Body of pancreas (tissue), 4 donors: ENCODE data around the gene SCYGR2. TPM values are rescaled to one million over a fixed set of nuclear protein-coding genes. Genes with fewer than 3 reads are reported as not detected.

Experiments used
- ATAC-seq: fragments of 150-250 bp; one replicate; pipeline ENCODE4 v1.9.1; 2016
- DNase-seq, 4 donors: peaks; one replicate each; pipeline ENCODE4 v3.0.0-alpha.2; 2019
- H3K27ac ChIP-seq, 4 donors: fragments of 200-600 bp; sonication (generic); 1 replicate in 3 of 4; 2 replicates in 1 of 4; pipeline versions ENCODE4 v1.5.1 to v1.6.1; 2016 to 2019; ENCODE audit warnings: mild to moderate bottlenecking in 1 of 4, mixed read lengths in 1 of 4, moderate library complexity in 1 of 4
- H3K27me3 ChIP-seq, 2 donors: fragments of 200-600 bp; sonication (generic); one replicate each; pipeline ENCODE4 v1.6.0; 2016; ENCODE audit warnings: mild to moderate bottlenecking in 1 of 2
- H3K36me3 ChIP-seq, 2 donors: fragments of 200-600 bp; sonication (generic); replicated peaks in 1 of 2; 2 replicates each; pipeline ENCODE4 v1.5.1; 2016; ENCODE audit warnings: low read depth in 2 of 2; ENCODE audit not compliant: insufficient read depth in 1 of 2
- H3K4me1 ChIP-seq: fragments of 200-600 bp; sonication (generic); one replicate; pipeline ENCODE4 v1.6.0; 2016
- H3K4me3 ChIP-seq, 2 donors: fragments of 200-600 bp; sonication (generic); 1 replicate in 1 of 2; 2 replicates in 1 of 2; pipeline ENCODE4 v1.5.1; 2016 to 2019
- H3K9me3 ChIP-seq, 3 donors: fragments of 200-600 bp; sonication (generic); 1 replicate in 2 of 3; 2 replicates in 1 of 3; pipeline ENCODE4 v1.5.1; 2016
- CTCF ChIP-seq, 7 experiments: fragments of 450-650 bp in 4 of 7; fragments of 200-600 bp in 3 of 7; sonication (generic) in 3 of 7; IDR thresholded peaks; one replicate each; pipeline ENCODE4 v1.5.1; 2016 to 2019; ENCODE audit warnings: antibody characterized with exemption in 7 of 7
- POLR2A ChIP-seq, 3 donors: fragments of 450-650 bp; IDR thresholded peaks; one replicate each; pipeline ENCODE4 v1.6.1; 2016; ENCODE audit warnings: antibody characterized with exemption in 3 of 3, mild to moderate bottlenecking in 2 of 3
- WGBS, 2 donors: methylation state at CpG; one replicate each; pipeline ENCODE4 v1.1.5; 2017; 5-methylcytosine and 5-hydroxymethylcytosine counted together
- intact Hi-C: fragments of 100-400 bp; cut with DNase I; formaldehyde crosslinking; loops from one replicate; pipeline ENCODE4 v1.15.1; 2023
- total RNA-seq, 2 donors: library from RNA; depleted of rRNA; stranded (reverse); fragments of >200 nt; gene quantifications; one replicate each; pipeline ENCODE4 v1.1.0, GENCODE V29; 2016

The SCYGR2 gene
- total RNA-seq, 2 donors from 2014 or later: not detected

GRCh38 chr2:227626580-227627151, 28.0 kb downstream of the SCYGR2 start:
- DNase-seq (no peak), ATAC-seq (no peak)
- Histone ChIP-seq H3K27me3 (no peaks in the 10 kb centered on the region), H3K27ac (no peak overlapping the region), H3K36me3 (no peaks in the 10 kb centered on the region), H3K4me1 (no peaks in the 10 kb centered on the region), H3K4me3 (no peak overlapping the region), H3K9me3 (no peaks in the 10 kb centered on the region)
- WGBS, 2 donors: 75 to 91% methylated on average over 10 of the region's 10 CpGs
- intact Hi-C loops: no loop called here
- no peak for TF ChIP-seq CTCF (IDR thresholded peaks at IDR 0.05)

GRCh38 chr2:227627769-227628168, 29.1 kb downstream of the SCYGR2 start:
- WGBS, 2 donors: 51 to 87% methylated on average over 3 of the region's 3 CpGs
- Histone ChIP-seq H3K9me3 (no peaks in the 10 kb centered on the region), H3K27me3 (no peaks in the 10 kb centered on the region), H3K4me1 (no peaks in the 10 kb centered on the region), H3K36me3 (no peaks in the 10 kb centered on the region), H3K27ac (no peak overlapping the region), H3K4me3 (no peak overlapping the region)
- DNase-seq (no peak), ATAC-seq (no peak)
- no peak for TF ChIP-seq POLR2A (IDR thresholded peaks at IDR 0.05)
- TF ChIP-seq CTCF (IDR thresholded peaks at IDR 0.05): no peak
- intact Hi-C loops: no loop called here

GRCh38 chr2:227629435-227629834, 30.7 kb downstream of the SCYGR2 start:
- Histone ChIP-seq H3K36me3 (no peaks in the 10 kb centered on the region), H3K4me3 (no peak overlapping the region), H3K4me1 (no peaks in the 10 kb centered on the region), H3K27ac (no peak overlapping the region), H3K27me3 (no peaks in the 10 kb centered on the region), H3K9me3 (no peaks in the 10 kb centered on the region)
- no peak for ATAC-seq
- WGBS, 2 donors: 55 to 63% methylated on average over 7 of the region's 7 CpGs
- intact Hi-C loops: no loop called here
- TF ChIP-seq CTCF (IDR thresholded peaks at IDR 0.05): no peak
- no peak for DNase-seq

GRCh38 chr2:227630322-227630721, 31.6 kb downstream of the SCYGR2 start:
- 72 to 75% methylated on average over 3 of the region's 3 CpGs for WGBS, 2 donors
- intact Hi-C loops: no loop called here

More at GRCh38 chr2:227630322-227630721, 31.6 kb downstream of the SCYGR2 start:
- DNase-seq (no peak), ATAC-seq (no peak)
- Histone ChIP-seq H3K36me3 (no peaks in the 10 kb centered on the region), H3K27ac (no peak overlapping the region), H3K4me1 (no peaks in the 10 kb centered on the region), H3K27me3 (no peaks in the 10 kb centered on the region), H3K9me3 (no peaks in the 10 kb centered on the region), H3K4me3 (no peak overlapping the region)
- no peak for TF ChIP-seq CTCF (IDR thresholded peaks at IDR 0.05)
